Keratinocyte (primary cell): ENCODE measurements around the gene PSMD6.

Experiments
- CTCF ChIP-seq, 3 experiments: IDR thresholded peaks in 1 of 3; conservative IDR thresholded peaks in 1 of 3; optimal IDR thresholded peaks in 1 of 3; 2 replicates in 2 of 3; 3 replicates in 1 of 3; pipeline versions ENCODE3 to v1.5.1; 2011; ENCODE audit warnings: low read length in 3 of 3, mild to moderate bottlenecking in 3 of 3, moderate library complexity in 2 of 3, control low read depth in 1 of 3, inconsistent platforms in 1 of 3; ENCODE audit not compliant: insufficient read depth in 2 of 3; ENCODE audit errors: extremely low read depth in 1 of 3
- EZH2 ChIP-seq: IDR thresholded peaks from one replicate; pipeline ENCODE4 v1.6.1; 2012; ENCODE audit warnings: inconsistent platforms, mild to moderate bottlenecking, low read length, moderate library complexity

- no peak for TF ChIP-seq CTCF (optimal IDR thresholded peaks at IDR 0.05 in 1 of 3, IDR thresholded peaks at IDR 0.05 in 1 of 3, conservative IDR thresholded peaks at IDR 0.05 in 1 of 3; ENCODE audit: extremely low read depth in 1 of 3, insufficient read depth in 2 of 3, low read length in 3 of 3)
- no peak for TF ChIP-seq EZH2
Measured at GRCh38 chr3:63986831-63987230, 36.5 kb downstream of the PSMD6 start.
